ENCODE measurements around the gene WDFY2. TPM values are rescaled to one million over a fixed set of nuclear protein-coding genes. Genes with fewer than 3 reads are reported as not detected.

WDFY2 gene
- total RNA-seq, 1 donor from 2014 or later, result 20.7 TPM

GRCh38 chr13:51728972-51729371, 144.7 kb downstream of the WDFY2 start:
- Mint-ChIP-seq H3K4me1 (ENCODE audit: unreplicated experiment) (peaks cover 20% of the 10 kb centered on the region), H3K4me3 (ENCODE audit: unreplicated experiment) (no peak overlapping the region), H3K27me3 (ENCODE audit: unreplicated experiment) (no peaks in the 10 kb centered on the region), H3K9me3 (ENCODE audit: unreplicated experiment) (no peaks in the 10 kb centered on the region), H3K36me3 (ENCODE audit: unreplicated experiment) (peaks cover 10% of the 10 kb centered on the region), H3K27ac (ENCODE audit: unreplicated experiment) (no peak overlapping the region)
- no peak for DNase-seq (ENCODE audit: extremely low spot score, unreplicated experiment)
- TF ChIP-seq CTCF (IDR thresholded peaks at IDR 0.05), result no peak

- no peak for DNase-seq (ENCODE audit: extremely low spot score, unreplicated experiment)
- TF ChIP-seq CTCF (IDR thresholded peaks at IDR 0.05), result no peak
- no peaks in the 10 kb centered on the region for H3K9me3 Mint-ChIP-seq (ENCODE audit: unreplicated experiment)
- H3K27me3 Mint-ChIP-seq (ENCODE audit: unreplicated experiment), result no peaks in the 10 kb centered on the region
- no peak overlapping the region for H3K4me3 Mint-ChIP-seq (ENCODE audit: unreplicated experiment)
- H3K27ac Mint-ChIP-seq (ENCODE audit: unreplicated experiment), result no peak overlapping the region
- peaks cover 25% of the 10 kb centered on the region for H3K4me1 Mint-ChIP-seq (ENCODE audit: unreplicated experiment)
- H3K36me3 Mint-ChIP-seq (ENCODE audit: unreplicated experiment), result peaks cover 10% of the 10 kb centered on the region
Measured at GRCh38 chr13:51729866-51730553, 145.7 kb downstream of the WDFY2 start.

- Mint-ChIP-seq H3K27me3 (ENCODE audit: unreplicated experiment) (no peaks in the 10 kb centered on the region), H3K27ac (ENCODE audit: unreplicated experiment) (no peak overlapping the region), H3K4me1 (ENCODE audit: unreplicated experiment) (peaks cover 25% of the 10 kb centered on the region), H3K4me3 (ENCODE audit: unreplicated experiment) (no peak overlapping the region), H3K36me3 (ENCODE audit: unreplicated experiment) (peaks cover 12% of the 10 kb centered on the region), H3K9me3 (ENCODE audit: unreplicated experiment) (no peaks in the 10 kb centered on the region)
- DNase-seq (ENCODE audit: extremely low spot score, unreplicated experiment), result no peak
- no peak for TF ChIP-seq CTCF (IDR thresholded peaks at IDR 0.05)
Measured at GRCh38 chr13:51730927-51731326, 146.7 kb downstream of the WDFY2 start.

GRCh38 chr13:51731759-51732158, 147.5 kb downstream of the WDFY2 start:
- Mint-ChIP-seq H3K27me3 (ENCODE audit: unreplicated experiment) (no peaks in the 10 kb centered on the region), H3K4me1 (ENCODE audit: unreplicated experiment) (peaks cover 17% of the 10 kb centered on the region), H3K36me3 (ENCODE audit: unreplicated experiment) (peaks cover 13% of the 10 kb centered on the region), H3K4me3 (ENCODE audit: unreplicated experiment) (peak overlapping the region; percentile 27), H3K9me3 (ENCODE audit: unreplicated experiment) (no peaks in the 10 kb centered on the region), H3K27ac (ENCODE audit: unreplicated experiment) (no peak overlapping the region)
- DNase-seq (ENCODE audit: extremely low spot score, unreplicated experiment), result no peak
- TF ChIP-seq CTCF (IDR thresholded peaks at IDR 0.05), result peak; percentile 77

GRCh38 chr13:51733374-51734298, 149.4 kb downstream of the WDFY2 start:
- Mint-ChIP-seq H3K27me3 (ENCODE audit: unreplicated experiment) (no peaks in the 10 kb centered on the region), H3K9me3 (ENCODE audit: unreplicated experiment) (no peaks in the 10 kb centered on the region), H3K27ac (ENCODE audit: unreplicated experiment) (peak overlapping the region; percentile 9), H3K4me1 (ENCODE audit: unreplicated experiment) (peaks cover 13% of the 10 kb centered on the region), H3K4me3 (ENCODE audit: unreplicated experiment) (no peak overlapping the region), H3K36me3 (ENCODE audit: unreplicated experiment) (peaks cover 10% of the 10 kb centered on the region)
- no peak for DNase-seq (ENCODE audit: extremely low spot score, unreplicated experiment)
- no peak for TF ChIP-seq CTCF (IDR thresholded peaks at IDR 0.05)

All from osteocyte (in vitro differentiated cells).